K562 (cell line): ENCODE results near the gene DOLK. TPM values are rescaled to one million over a fixed set of nuclear protein-coding genes. Genes with fewer than 3 reads are reported as not detected.

Source experiments
- ATAC-seq: fragments of 200-7000 bp; cut with Tn5 transposase; 3 replicates; pipeline ENCODE4 v1.9.1; 2020; ENCODE audit warnings: moderate library complexity
- BruUV-seq: library from RNA; stranded (reverse); fragments of 400-500 nt; replicated peaks from 2 replicates; lab custom pipeline; 2021; lab: Mats Ljungman, UMichigan
- CTCF ChIA-PET: fragments of 300-600 bp; formaldehyde crosslinking; extraction: SDS; loops from one replicate; lab custom pipeline; 2021; ENCODE audit warnings: low intra/inter-chr PET ratio; lab: Yijun Ruan, JAX
- POLR2A ChIA-PET: fragments of 300-600, 350-650 bp; sonication (Branson Sonifier 250); formaldehyde crosslinking; extraction: SDS; loops from one replicate; lab custom pipeline; 2021; ENCODE audit warnings: antibody characterized with exemption, inconsistent platforms; lab: Yijun Ruan, JAX
- DNase-seq, 4 experiments: peaks; one replicate each; pipeline versions ENCODE4 v3.0.0 to v3.0.0-alpha.2; 2011 to 2018; ENCODE audit warnings: low spot score in 3 of 4, mixed read lengths in 3 of 4; ENCODE audit errors: extremely low read depth in 1 of 4
- FAIRE-seq: peaks from 2 replicates; lab custom pipeline; 2011; peaks lifted over from hg19 to GRCh38; lab: Jason Lieb, UNC
- H2AFZ ChIP-seq: 2 replicates; pipeline ENCODE4 v1.6.0; 2011; ENCODE audit warnings: low read depth, low read length, control low read depth, inconsistent platforms
- H3K27ac ChIP-seq: fragments of 200-600 bp; 3 replicates; pipeline ENCODE4 v1.8.0; 2011; ENCODE audit warnings: low read depth, mild to moderate bottlenecking, control low read depth, inconsistent platforms, low read length, moderate library complexity, mixed read lengths; ENCODE audit errors: extremely low read depth
- H3K27me3 ChIP-seq, 2 experiments: fragments of 300-600 bp in 1 of 2; 2 replicates in 1 of 2; 3 replicates in 1 of 2; pipeline versions ENCODE4 v1.6.0 to v1.8.0; 2011; ENCODE audit warnings: inconsistent platforms in 2 of 2, low read length in 2 of 2, mild to moderate bottlenecking in 1 of 2, mixed read lengths in 1 of 2, moderate library complexity in 1 of 2; ENCODE audit not compliant: control insufficient read depth in 2 of 2, insufficient read depth in 2 of 2
- H3K36me3 ChIP-seq: fragments of 300-600 bp; 3 replicates; pipeline ENCODE4 v1.8.0; 2011; ENCODE audit warnings: mild to moderate bottlenecking, low read length, inconsistent platforms; ENCODE audit not compliant: control insufficient read depth, insufficient read depth
- H3K4me1 ChIP-seq, 2 experiments: fragments of 200-600 bp in 1 of 2; replicated peaks in 1 of 2; 2 replicates in 1 of 2; 3 replicates in 1 of 2; pipeline versions ENCODE4 v1.5.1 to v1.8.0; 2011; ENCODE audit warnings: inconsistent platforms in 2 of 2, low read length in 2 of 2, mild to moderate bottlenecking in 1 of 2, mixed read lengths in 1 of 2, moderate library complexity in 1 of 2; ENCODE audit not compliant: control insufficient read depth in 2 of 2, insufficient read depth in 2 of 2
- H3K4me2 ChIP-seq: 2 replicates; pipeline ENCODE4 v1.6.1; 2011; ENCODE audit warnings: low read length, control low read depth, inconsistent platforms, mixed read lengths; ENCODE audit not compliant: insufficient read depth
- H3K4me3 ChIP-seq: fragments of 200-600 bp; sonication (generic), shearing (Covaris generic); 2 replicates; pipeline ENCODE4 v1.5.1; 2016; ENCODE audit warnings: control low read depth, inconsistent platforms
- H3K79me2 ChIP-seq: fragments of 200-600 bp; 3 replicates; pipeline ENCODE4 v1.8.0; 2011; ENCODE audit warnings: low read length, inconsistent platforms; ENCODE audit not compliant: control insufficient read depth, insufficient read depth
- H3K9ac ChIP-seq, 2 experiments: 2 replicates each; pipeline versions ENCODE4 v1.6.0 to v1.6.1; 2011; ENCODE audit warnings: low read depth in 2 of 2, low read length in 2 of 2, control low read depth in 1 of 2, inconsistent platforms in 1 of 2, mild to moderate bottlenecking in 1 of 2, mixed read lengths in 1 of 2; ENCODE audit not compliant: insufficient read depth in 1 of 2
- H3K9me1 ChIP-seq: one replicate; pipeline ENCODE4 v1.6.0; 2011; ENCODE audit warnings: inconsistent platforms, mild to moderate bottlenecking, low read length, moderate library complexity; ENCODE audit not compliant: control insufficient read depth, insufficient read depth
- H3K9me3 ChIP-seq: replicated peaks from 2 replicates; pipeline ENCODE4 v1.5.1; 2011; ENCODE audit warnings: low read depth, low read length, inconsistent platforms; ENCODE audit not compliant: control insufficient read depth, insufficient read depth
- H4K20me1 ChIP-seq: replicated peaks from 2 replicates; pipeline ENCODE4 v1.6.1; 2011; ENCODE audit warnings: low read length, inconsistent platforms, mixed read lengths; ENCODE audit not compliant: control insufficient read depth, insufficient read depth
- EGR1 ChIP-seq: fragments of 450-650 bp; conservative IDR thresholded peaks from 2 replicates; pipeline ENCODE4 v1.6.1; 2017; ENCODE audit warnings: mild to moderate bottlenecking
- HDGF ChIP-seq: fragments of 450-650 bp; IDR thresholded peaks from 2 replicates; pipeline ENCODE4 v1.6.1; 2016
- ILF3 ChIP-seq: fragments of 450-650 bp; IDR thresholded peaks from 2 replicates; pipeline ENCODE4 v1.6.1; 2018; ENCODE audit warnings: antibody characterized with exemption, mild to moderate bottlenecking, moderate library complexity, borderline replicate concordance
- KDM5B ChIP-seq: fragments of 200-600 bp; sonication (generic); IDR thresholded peaks from 2 replicates; pipeline ENCODE4 v1.6.1; 2012; ENCODE audit warnings: low read depth, mild to moderate bottlenecking, moderate library complexity, low read length, control low read depth, inconsistent platforms; ENCODE audit not compliant: insufficient replicate concordance
- NCOA6 ChIP-seq: fragments of 450-650 bp; IDR thresholded peaks from 2 replicates; pipeline ENCODE4 v1.6.1; 2017; ENCODE audit warnings: mild to moderate bottlenecking
- NONO ChIP-seq, 2 experiments: fragments of 200-400 bp in 1 of 2; fragments of 450-650 bp in 1 of 2; formaldehyde crosslinking in 1 of 2; IDR thresholded peaks; 2 replicates each; pipeline ENCODE4 v1.6.1; 2017; ENCODE audit warnings: low read depth in 2 of 2, mild to moderate bottlenecking in 2 of 2, moderate library complexity in 2 of 2, low read length in 1 of 2
- SAFB2 ChIP-seq: fragments of 200-400 bp; formaldehyde crosslinking; IDR thresholded peaks from 2 replicates; pipeline ENCODE4 v1.6.1; 2018; ENCODE audit warnings: borderline replicate concordance, low read length, low read depth, moderate library complexity; ENCODE audit not compliant: severe bottlenecking
- TSHZ1 ChIP-seq: fragments of 250-450 bp; sonication (Bioruptor Pico); IDR thresholded peaks from 2 replicates; pipeline ENCODE4 v1.4.0; 2020; ENCODE audit warnings: mild to moderate bottlenecking, moderate library complexity
- YBX1 ChIP-seq: fragments of 450-650 bp; IDR thresholded peaks from 2 replicates; pipeline ENCODE4 v1.7.1; 2016; ENCODE audit warnings: mild to moderate bottlenecking
- WGBS: fragments of 100-300 bp; shearing (Covaris generic); methylation state at CpG from one replicate; pipeline ENCODE4 v1.1.6; 2016; ENCODE audit warnings: low coverage, mixed read lengths; ENCODE audit not compliant: insufficient coverage; ENCODE audit errors: missing lambda C conversion rate; 5-methylcytosine and 5-hydroxymethylcytosine counted together
- in situ Hi-C: fragments of 300-500 bp; cut with MboI; formaldehyde crosslinking; loops from 4 replicates; pipeline ENCODE4 v1.15.0; 2018; ENCODE audit warnings: inconsistent platforms, mixed read lengths
- intact Hi-C: fragments of 100-400 bp; cut with micrococcal nuclease; formaldehyde crosslinking; loops from 2 replicates; pipeline ENCODE4 v1.14.2; 2022
- polyA plus RNA-seq, 8 experiments: library from polyadenylated mRNA; depleted of rRNA in 4 of 8; stranded (reverse) in 5 of 8; unstranded in 3 of 8; fragments of >200 nt; fragmentation: Nextera tagmentation in 2 of 8; fragmentation: Illumina TruSeq in 1 of 8; extraction: Ambion mirVana in 2 of 8; extraction: Trizol in 1 of 8; gene quantifications; 2 replicates each; pipeline versions ENCODE4 v1.2.1 to v1.2.3, GENCODE V29; 2011 to 2014; ENCODE audit warnings: inconsistent platforms in 1 of 8, missing spikeins in 1 of 8
- total RNA-seq, 7 experiments: library from RNA; depleted of rRNA in 6 of 7; stranded (reverse); fragments of >200 nt in 6 of 7; fragmentation: Illumina TruSeq in 2 of 7; extraction: Trizol in 2 of 7; gene quantifications; 2 replicates each; pipeline versions ENCODE4 v1.2.1 to v1.2.3, GENCODE V29; 2011 to 2021; ENCODE audit warnings: low replicate concordance in 1 of 7

Gene DOLK
- total and polyA plus RNA-seq, 9 of the 15 experiments (the other 6 are each of a cell fraction or from before 2014, with no cell fraction given), result 2.6 to 14.2 (median 11.7) TPM

- intact Hi-C loops (no loop called here), in situ Hi-C loops (no loop called here)
- POLR2A ChIA-PET, result interaction anchor here (0.6 to 1.2 kb wide), 2 partner anchors 10 to 58 kb away, joined by 3 to 6 read pairs; no protein-coding TSS in a partner anchor
- no peak for ATAC-seq
- TF ChIP-seq KDM5B, result no peak
- TF ChIP-seq SAFB2, result no peak
- TF ChIP-seq ILF3, result no peak
- TF ChIP-seq HDGF, result no peak
- TF ChIP-seq EGR1, result no peak
- TF ChIP-seq YBX1, result no peak
- TF ChIP-seq NONO (IDR thresholded peaks at IDR 0.05; ENCODE audit: low read depth in 2 of 2, low read length in 1 of 2), result no peak
- no peak for TF ChIP-seq TSHZ1 (CRISPR knock-in tag)
- TF ChIP-seq NCOA6, result no peak
- Histone ChIP-seq H3K9me3 (no peaks in the 10 kb centered on the region), H3K4me1 (peaks cover 4 to 10% of the 10 kb centered on the region in 2 experiments; a peak in 4 of 5 replicates), H3K9ac (peak overlapping the region in 1 of 2 experiments; percentile 29; a peak in 1 of 4 replicates), H2AFZ (no peak overlapping the region), H3K27me3 (no peaks in the 10 kb centered on the region), H3K9me1 (peaks cover 2% of the 10 kb centered on the region), H3K4me2 (no peak overlapping the region), H3K27ac (no peak overlapping the region), H3K4me3 (no peak overlapping the region), H3K79me2 (no peaks in the 10 kb centered on the region), H3K36me3 (no peaks in the 10 kb centered on the region), H4K20me1 (no peaks in the 10 kb centered on the region)
- FAIRE-seq, result no peak
- DNase-seq, result no peak
- CTCF ChIA-PET, result no interaction called here
- WGBS, result 48% methylated on average over 5 of the region's 5 CpGs
- no TSS peak for BruUV-seq
Observed at GRCh38 chr9:128933731-128934130, 13.7 kb downstream of the DOLK start.
